HFFc6 (cell line): ENCODE measurements around the gene RAI1. TPM values are rescaled to one million over a fixed set of nuclear protein-coding genes. Genes with fewer than 3 reads are reported as not detected.

Experiments used
- DNase-seq: peaks from one replicate; pipeline ENCODE4 v3.0.0-alpha.2; 2018
- H3K27ac Mint-ChIP-seq: 2 replicates; pipeline ENCODE4 v1.8.0; 2020; ENCODE audit warnings: mild to moderate bottlenecking, mixed read lengths
- H3K27me3 Mint-ChIP-seq: 2 replicates; pipeline ENCODE4 v1.8.0; 2021; ENCODE audit warnings: mild to moderate bottlenecking, moderate library complexity, mixed read lengths; ENCODE audit not compliant: insufficient read depth
- H3K36me3 Mint-ChIP-seq: 2 replicates; pipeline ENCODE4 v1.8.0; 2021; ENCODE audit warnings: low read depth, mixed read lengths
- H3K4me1 Mint-ChIP-seq: 2 replicates; pipeline ENCODE4 v1.8.0; 2020; ENCODE audit warnings: low read depth, mixed read lengths
- H3K4me3 Mint-ChIP-seq: 2 replicates; pipeline ENCODE4 v1.8.0; 2020; ENCODE audit warnings: mild to moderate bottlenecking, moderate library complexity, mixed read lengths
- H3K9me3 Mint-ChIP-seq: 2 replicates; pipeline ENCODE4 v1.8.0; 2020; ENCODE audit warnings: mild to moderate bottlenecking, mixed read lengths
- total RNA-seq, 6 experiments: library from RNA; stranded (reverse); fragmentation: NEBNext Ultra II Directional; extraction: Animal tissue kit (Norgen Biotek cat#: 25700); gene quantifications; 2 replicates in 1 of 6; 3 replicates in 5 of 6; pipeline ENCODE4 v1.2.3, GENCODE V29; 2021
- TF ChIP-seq, protein P1 (sequence below): fragments of 200-600 bp; sonication (generic); IDR thresholded peaks from 2 replicates; pipeline ENCODE4 v1.5.0; 2021; ENCODE audit warnings: antibody characterized with exemption, mild to moderate bottlenecking

Gene RAI1
- total RNA-seq, 6 experiments from 2014 or later = 26.9 to 29.3 (median 29.0) TPM

DNA sequence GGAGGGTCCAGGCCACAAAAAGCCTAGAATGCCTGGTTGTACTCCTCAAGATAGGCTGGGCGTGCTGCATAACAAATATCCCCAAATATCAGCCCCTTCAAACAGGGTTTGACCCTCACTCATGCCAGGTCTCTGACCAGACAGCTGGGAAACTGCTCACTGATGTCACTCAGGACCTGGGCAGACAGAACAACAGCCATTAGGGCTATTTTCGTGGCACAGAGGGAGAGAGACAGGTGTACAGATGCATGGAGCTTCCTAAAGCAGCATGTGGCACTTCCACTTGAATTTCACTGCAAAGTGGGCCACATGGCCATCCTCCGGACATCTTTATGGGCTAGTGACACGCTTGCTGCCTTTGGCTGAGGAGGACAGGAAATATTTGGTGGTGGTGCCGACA lies 82.5 kb downstream of the RAI1 start:
- Mint-ChIP-seq H3K9me3 (no peaks in the 10 kb centered on the region), H3K27ac (peak overlapping the region; percentile 29; the same call in 1 of the 2 replicates), H3K4me1 (peaks cover 30% of the 10 kb centered on the region), H3K36me3 (no peaks in the 10 kb centered on the region), H3K4me3 (no peak overlapping the region), H3K27me3 (no peaks in the 10 kb centered on the region)
- TF ChIP-seq, protein P1, sequence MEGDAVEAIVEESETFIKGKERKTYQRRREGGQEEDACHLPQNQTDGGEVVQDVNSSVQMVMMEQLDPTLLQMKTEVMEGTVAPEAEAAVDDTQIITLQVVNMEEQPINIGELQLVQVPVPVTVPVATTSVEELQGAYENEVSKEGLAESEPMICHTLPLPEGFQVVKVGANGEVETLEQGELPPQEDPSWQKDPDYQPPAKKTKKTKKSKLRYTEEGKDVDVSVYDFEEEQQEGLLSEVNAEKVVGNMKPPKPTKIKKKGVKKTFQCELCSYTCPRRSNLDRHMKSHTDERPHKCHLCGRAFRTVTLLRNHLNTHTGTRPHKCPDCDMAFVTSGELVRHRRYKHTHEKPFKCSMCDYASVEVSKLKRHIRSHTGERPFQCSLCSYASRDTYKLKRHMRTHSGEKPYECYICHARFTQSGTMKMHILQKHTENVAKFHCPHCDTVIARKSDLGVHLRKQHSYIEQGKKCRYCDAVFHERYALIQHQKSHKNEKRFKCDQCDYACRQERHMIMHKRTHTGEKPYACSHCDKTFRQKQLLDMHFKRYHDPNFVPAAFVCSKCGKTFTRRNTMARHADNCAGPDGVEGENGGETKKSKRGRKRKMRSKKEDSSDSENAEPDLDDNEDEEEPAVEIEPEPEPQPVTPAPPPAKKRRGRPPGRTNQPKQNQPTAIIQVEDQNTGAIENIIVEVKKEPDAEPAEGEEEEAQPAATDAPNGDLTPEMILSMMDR = no peak
- no peak for DNase-seq

DNA sequence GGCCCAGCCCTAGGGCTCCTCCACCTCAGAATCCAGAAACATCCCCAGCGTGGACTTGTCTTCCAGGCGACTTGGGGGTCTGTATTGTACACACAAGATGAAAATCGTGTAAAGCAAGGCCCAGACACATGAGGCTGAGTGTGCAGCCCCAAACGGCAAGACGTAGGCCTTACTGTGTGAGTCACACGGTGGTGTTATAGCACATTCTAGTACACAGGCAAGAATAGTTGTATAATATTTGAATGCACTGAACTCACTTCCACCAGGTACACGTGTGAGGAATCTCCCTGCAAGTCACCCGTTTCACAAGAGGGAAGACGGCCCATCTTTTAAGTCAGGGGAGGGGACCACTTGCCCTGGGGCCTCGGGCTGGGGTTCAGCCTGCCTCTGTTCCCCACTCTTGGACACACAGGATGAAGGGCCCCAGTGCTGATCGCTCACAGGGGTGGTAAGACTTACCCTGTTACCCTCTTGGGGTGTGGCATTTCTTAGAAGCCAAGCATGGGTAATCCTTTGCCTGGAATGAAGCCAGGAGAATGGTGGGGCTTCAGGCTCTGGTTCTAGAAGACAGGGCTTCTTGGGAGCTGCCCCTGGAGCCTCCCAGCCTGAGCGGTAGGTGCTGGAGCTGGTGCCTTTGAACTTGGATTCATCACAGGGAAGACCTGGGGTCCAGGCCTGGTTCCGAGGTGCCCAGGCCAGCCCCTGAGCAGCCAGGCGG lies 84.3 kb downstream of the RAI1 start:
- no peaks in the 10 kb centered on the region for H3K9me3 Mint-ChIP-seq
- TF ChIP-seq, protein P1 = no peak
- no peak for DNase-seq
- no peaks in the 10 kb centered on the region for H3K36me3 Mint-ChIP-seq
- H3K27ac Mint-ChIP-seq = peak overlapping the region; percentile 73
- peaks cover 28% of the 10 kb centered on the region for H3K4me1 Mint-ChIP-seq
- no peak overlapping the region for H3K4me3 Mint-ChIP-seq
- peaks cover 5% of the 10 kb centered on the region for H3K27me3 Mint-ChIP-seq

DNA sequence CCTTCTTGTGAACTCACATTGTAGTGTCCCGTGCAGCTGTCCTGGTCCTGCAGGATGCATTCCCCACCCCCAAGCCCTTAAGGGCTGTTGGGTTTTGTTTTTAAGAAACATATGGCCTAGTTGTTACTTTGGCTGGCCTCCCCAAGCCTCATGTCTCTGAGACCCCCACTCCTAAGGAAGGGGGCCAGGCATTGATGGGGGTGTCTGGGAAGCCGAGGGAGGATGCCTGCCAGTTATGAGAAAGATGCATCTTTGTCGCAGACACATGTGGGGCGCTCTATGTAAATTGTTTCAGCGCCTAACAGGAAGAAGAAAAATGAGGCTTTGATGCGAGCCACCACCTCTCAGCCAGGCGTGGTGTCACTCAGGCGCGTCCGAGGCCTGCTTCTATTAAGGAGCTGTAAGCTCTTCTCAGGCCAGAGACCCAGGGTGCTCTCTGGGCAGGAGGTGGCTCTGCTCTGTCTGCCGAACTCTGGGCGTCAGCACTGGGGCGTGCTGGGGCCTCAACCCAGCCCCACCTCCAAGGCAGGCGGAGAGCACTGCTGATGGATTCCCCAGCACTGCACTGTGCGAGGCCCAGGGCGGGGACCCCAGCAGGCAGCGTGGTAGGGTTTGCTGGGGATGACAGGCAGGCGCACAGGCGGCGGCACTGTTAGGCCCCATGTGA lies 85.0 kb downstream of the RAI1 start:
- peaks cover 28% of the 10 kb centered on the region for H3K4me1 Mint-ChIP-seq
- H3K27me3 Mint-ChIP-seq = peaks cover 6% of the 10 kb centered on the region
- no peak overlapping the region for H3K4me3 Mint-ChIP-seq
- DNase-seq = no peak
- H3K9me3 Mint-ChIP-seq = no peaks in the 10 kb centered on the region
- TF ChIP-seq, protein P1 = no peak
- H3K27ac Mint-ChIP-seq = peak overlapping the region; percentile 73; the same call in 1 of the 2 replicates
- H3K36me3 Mint-ChIP-seq = no peaks in the 10 kb centered on the region

DNA sequence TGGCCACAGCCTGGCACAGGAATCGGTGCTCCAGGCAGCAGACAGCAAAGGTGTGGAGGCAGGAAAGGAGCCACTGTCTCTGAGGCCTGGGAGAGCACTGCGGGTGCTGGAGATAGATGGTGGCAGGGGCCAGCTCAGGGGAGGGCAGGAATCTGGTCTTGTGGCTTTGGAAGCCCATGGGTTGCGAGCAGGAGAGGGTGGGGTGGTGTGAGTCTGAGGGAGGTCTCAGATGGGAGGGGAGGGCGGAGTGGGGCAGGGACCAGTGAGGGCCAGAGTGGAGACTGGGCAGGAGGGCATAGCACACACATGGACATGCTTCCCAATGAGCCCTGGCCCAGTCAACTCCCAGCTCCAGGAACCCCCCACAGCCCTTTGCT lies 85.5 kb downstream of the RAI1 start:
- Mint-ChIP-seq H3K4me3 (no peak overlapping the region), H3K9me3 (no peaks in the 10 kb centered on the region), H3K27me3 (peaks cover 7% of the 10 kb centered on the region), H3K4me1 (peaks cover 29% of the 10 kb centered on the region), H3K36me3 (no peaks in the 10 kb centered on the region), H3K27ac (peak overlapping the region; percentile 33; the same call in 1 of the 2 replicates)
- TF ChIP-seq, protein P1 = no peak
- no peak for DNase-seq

DNA sequence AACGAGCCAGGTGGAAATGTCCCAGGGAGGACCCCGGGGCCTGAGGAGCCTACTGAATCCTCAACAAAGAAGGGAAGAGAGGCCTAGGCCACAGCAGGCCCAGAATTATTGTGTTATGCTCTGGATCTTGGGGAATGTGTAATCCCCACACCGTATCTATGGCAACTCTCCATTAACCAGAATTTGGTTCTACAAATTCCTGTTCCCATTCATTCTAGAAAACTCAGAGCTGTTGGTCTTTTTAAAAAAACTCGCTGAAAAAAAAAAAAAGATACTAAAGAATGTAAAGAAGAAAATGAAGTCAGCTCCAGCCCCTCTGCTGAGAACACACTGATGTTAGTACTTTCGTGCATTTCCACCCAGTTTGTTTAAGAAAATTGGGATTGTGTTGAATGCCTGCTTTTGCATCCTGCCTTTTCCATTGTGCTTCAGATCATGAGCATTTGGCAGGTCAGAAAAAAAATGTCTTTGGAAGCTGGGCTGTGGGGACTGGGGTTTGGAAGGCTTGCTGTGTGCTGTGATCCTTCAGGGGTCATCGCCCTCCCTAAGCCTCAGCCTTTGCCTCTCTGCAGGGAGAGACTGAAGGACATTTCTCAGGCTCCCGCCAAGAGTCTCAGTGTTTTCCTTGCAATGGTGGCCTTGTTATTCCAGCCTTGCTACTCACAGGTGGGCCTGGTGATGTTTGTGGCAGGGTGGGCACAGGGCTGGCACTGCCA lies 86.1 kb downstream of the RAI1 start:
- H3K4me1 Mint-ChIP-seq = peaks cover 34% of the 10 kb centered on the region
- H3K4me3 Mint-ChIP-seq = no peak overlapping the region
- no peaks in the 10 kb centered on the region for H3K9me3 Mint-ChIP-seq
- peak overlapping the region; percentile 33; the same call in 1 of the 2 replicates for H3K27ac Mint-ChIP-seq
- TF ChIP-seq, protein P1 = no peak
- no peaks in the 10 kb centered on the region for H3K36me3 Mint-ChIP-seq
- no peak for DNase-seq
- peaks cover 7% of the 10 kb centered on the region for H3K27me3 Mint-ChIP-seq
